ENCODE data around the gene ATP9A.

Gene ATP9A

DNA sequence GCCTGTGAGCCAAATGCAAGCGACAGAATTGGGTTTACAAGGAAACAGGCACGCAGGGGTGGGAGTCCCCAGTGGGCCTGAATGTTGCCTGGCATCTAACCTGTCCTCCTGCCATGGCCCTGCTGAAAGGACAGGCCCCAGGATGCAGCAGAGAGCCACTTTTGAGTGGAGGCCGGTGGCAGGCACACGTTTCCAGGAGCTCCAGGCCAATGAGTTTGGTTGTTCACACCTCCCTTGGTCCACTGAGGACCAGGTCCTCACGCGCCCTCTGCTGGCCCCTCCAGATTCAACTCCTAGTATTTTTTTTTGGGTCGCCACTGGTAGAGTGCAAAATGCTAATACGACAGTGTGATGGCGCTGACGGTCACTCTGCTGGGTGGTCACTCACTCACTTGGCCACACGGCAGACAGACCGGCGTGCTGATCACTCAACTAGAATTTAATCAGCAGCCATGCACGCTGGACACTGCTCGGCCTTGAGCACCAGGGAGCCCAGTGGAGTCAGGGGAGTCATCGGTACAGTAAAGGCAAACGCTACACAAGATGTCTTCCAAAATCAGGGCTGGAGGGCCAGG is 143.9 kb downstream of the ATP9A start:
- DNase-seq, result peak; percentile 41

DNA sequence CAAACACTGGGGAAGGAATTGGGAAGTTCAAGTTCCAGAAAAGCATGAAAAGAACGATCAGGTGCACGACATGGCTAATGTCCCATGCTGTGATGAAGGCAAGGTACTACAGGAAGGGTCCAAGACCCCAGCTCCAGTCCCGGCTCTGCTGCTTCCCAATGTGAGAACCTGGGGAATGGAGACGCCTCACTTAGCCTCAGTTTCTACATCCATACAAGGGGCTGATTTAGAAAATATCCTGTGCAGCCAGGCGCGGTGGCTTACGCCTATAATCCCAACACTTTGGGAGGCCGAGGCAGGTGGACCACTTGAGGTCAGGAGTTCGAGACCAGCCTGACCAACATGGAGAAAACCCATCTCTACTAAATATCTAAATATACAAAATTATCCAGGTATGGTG is 144.9 kb downstream of the ATP9A start:
- DNase-seq, result no peak

DNA sequence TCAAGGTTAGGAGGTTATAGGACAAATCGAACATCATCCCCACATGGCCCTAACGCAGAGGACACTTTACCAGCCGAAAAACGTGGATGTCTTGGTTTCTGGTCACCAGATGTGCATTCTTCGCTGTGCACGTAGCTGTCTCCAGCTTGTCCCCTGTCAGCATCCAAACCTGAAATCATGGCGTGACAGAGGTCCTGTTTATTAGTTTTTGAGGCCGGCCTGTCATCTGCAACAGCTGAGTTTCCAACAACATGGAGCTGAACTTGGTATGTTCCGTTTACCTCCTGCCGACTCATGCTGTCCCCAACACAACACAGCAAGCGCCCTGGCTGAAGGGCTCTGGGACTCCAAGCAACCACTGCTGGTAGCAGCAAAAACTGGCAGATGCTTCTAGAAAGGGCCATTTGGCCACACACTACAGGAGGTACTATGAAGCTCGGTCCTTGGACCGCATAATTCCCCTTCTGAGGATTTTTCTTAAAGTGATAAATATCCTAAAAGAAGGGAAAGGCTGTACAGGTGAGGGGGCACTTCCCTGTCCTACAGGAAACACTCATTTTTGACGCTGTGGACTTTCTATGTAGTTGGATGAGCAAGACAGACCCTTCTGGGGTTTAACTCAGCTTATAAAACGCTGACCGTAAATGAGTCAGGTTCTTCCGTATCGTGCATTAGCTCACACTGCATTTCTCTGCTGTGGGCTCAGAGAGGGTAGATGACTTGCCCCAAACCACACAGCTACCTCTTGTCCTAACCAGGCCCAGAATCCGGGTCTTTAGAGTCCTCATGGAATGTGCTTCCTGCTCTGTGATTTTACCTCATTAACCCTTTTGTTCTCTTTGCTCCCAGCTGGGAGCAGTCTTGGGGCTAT is 146.0 kb downstream of the ATP9A start:
- DNase-seq, result no peak

DNA sequence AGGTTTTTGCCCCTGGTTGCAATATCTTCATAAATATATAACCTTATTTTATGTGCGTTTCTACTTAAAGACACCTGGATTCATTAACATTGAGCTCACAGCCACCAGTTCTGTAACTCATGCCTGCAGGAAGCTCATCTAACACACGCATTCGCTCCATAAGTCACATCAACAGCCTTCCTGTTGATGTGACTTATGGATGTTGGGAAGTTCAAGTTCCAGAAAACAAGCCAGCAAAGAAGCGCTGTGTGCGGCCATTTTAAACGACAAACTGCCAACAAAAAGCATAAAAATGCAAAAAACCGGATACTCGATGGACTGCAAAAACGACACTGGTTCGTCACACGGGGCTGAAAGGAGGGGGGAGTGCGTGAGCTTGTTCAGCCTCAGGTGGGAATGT is 147.8 kb downstream of the ATP9A start:
- DNase-seq, result no peak

DNA sequence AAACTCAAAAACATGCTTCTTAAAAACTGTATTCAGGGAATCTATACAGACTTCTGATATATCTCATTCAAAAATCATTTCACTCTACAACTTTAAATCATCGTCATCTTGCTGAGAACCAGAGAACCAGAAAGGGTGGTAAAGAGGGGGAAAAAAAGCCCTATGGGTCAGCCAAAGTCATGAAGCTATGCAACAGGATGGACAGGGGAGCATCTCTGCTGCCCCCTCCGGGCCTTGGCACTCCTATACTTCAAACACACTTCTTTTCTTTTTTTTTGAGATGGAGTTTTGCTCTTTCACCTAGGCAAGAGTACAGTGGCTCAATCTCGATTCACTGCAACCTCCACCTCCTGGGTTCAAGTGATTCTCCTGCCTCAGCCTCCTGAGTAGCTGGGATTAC is 152.1 kb downstream of the ATP9A start:
- DNase-seq, result no peak

DNA sequence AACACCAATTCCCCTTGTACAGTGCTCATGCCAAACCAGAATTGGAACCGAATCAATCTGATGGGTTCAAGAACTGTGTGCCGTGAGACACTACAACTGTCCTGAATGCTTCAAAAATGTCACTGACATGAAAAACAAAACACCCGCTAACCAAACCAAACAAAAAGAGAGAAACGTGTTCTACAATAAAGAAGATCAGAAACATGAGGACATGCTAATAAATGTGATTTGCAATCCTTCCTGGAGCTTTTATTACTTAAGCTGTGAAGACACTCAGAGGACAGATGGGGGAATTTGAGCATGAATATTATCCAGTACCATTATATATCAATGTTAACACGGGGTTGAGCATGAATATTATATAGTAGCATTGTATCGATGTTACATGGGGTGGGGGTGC is 153.5 kb downstream of the ATP9A start:
- DNase-seq, result no peak

DNA sequence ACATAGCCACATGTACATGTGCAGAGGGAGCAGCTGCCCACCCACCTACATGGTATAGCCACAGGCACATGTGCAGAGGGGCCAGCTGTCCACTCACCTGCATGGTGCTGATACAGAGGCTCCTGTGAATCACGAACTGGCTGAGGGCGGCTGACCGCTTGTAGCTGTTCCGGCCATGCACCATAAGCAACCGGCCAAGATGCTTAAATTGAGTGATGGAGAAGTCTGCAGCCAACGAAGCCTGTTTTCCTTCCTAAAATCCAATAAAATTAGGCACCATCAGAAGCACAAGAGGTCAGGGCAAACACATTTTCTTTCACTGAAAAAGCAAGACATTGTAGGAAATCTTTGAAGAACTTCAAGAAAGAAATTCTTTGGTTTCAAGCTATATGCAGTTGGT is 154.6 kb downstream of the ATP9A start:
- no peak for DNase-seq

DNA sequence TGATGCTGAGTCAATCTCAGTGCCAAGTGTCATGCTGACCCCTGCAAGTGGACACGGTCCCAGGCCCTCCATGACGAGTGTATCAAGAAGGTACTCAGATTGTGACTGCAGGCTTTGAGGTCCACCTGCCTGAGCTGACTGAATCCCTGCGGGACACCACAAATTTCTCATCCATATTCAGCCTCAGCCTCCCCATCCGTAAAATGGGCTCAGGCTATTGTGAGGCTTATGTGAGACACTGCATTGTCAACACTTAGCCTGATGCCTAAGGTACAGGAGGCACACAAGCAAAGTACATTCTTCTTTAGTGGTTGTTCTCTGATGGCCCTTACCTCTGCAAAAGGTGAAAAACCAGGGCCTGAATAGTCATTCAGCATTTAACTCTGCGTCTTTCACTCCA is 155.3 kb downstream of the ATP9A start:
- DNase-seq, result no peak

DNA sequence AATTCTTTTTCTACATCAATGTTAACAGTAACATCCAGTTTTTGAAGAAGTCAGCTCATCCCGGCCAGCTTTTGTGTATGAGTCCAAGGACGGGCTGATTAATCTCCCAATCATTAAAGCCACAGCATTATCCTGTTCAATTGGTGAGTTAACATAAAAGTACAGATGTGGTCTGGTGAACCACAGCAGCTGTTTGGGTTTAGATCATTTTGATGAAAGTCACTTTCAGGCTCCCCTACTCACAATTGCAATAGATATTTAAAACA is 156.6 kb downstream of the ATP9A start:
- no peak for DNase-seq

DNA sequence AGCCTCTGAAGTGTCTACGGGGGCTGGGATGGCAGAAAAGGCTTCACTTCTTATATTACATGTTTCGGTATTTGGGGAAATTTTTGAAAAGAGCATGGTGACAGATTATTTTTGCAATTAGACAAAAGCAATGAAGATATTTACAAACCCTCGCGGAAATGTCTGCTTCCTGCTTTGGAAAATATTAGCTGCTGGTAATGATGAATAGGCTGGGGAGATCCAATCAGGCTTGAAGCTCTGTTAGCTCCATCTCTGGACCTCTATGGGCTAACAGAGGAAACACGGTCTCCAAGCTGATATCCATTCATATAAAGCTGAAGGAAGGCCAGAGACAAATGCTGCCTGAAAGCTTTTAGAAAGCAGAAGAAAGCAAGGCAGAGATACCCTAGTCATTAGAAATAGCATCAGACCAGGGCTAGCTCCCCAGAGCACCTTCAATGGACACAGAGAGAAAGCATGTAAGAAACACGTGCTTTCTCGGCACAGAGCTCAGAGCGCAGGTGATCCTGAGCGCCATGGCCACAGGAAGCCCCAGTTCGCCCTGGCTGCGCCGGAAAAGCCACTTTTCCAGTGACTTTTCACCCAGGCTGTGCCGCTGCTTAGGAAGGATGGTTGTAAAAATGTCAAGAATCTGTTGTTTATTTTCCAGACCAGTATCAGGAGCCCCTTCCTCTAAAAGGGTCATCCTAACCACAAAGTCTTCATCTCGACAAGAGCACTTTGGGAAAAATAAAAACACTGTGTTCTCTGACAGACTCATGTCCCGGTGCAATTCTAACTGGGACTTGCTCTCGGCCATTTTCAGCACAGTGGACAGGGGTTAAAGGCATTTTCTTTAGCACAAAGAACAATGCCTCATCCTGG is 157.2 kb downstream of the ATP9A start:
- DNase-seq, result no peak

DNA sequence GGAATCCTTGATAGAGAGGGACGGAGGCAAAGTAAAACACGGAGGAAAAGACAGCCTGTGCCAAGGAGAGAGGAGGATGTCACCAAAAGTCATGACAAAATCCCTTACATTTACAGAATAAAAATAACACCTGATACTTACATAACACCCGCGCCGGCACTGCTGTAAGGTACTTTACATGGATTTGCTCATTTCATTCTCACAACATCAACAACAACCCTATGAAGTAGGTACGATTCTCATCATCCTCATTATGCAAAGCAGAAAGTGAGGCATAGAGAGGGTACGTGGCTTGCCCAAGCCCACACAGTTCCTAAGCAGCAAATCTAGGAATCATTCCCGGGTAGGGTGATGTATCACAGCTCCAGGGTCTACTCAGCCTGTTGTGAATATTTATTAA is 158.1 kb downstream of the ATP9A start:
- no peak for DNase-seq

DNA sequence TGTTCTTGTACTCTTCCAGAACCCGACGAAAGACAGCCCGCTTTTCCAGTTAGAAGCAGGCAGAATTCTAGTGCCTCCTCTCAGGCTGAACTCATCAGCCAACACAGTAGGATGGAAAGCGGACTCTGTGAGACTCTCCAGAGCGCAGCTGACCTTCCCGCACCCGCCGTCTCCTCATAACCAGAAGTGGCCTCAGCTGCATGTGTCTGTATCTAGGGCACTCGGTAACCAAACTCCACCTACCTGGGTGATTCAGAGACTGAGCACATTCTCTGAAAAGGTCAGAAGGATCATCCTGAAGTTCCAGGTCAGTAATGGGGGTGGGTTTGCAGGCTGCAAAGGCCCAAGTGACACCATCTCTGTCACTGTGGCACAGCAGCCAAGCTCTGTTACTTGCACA is 158.9 kb downstream of the ATP9A start:
- no peak for DNase-seq

DNA sequence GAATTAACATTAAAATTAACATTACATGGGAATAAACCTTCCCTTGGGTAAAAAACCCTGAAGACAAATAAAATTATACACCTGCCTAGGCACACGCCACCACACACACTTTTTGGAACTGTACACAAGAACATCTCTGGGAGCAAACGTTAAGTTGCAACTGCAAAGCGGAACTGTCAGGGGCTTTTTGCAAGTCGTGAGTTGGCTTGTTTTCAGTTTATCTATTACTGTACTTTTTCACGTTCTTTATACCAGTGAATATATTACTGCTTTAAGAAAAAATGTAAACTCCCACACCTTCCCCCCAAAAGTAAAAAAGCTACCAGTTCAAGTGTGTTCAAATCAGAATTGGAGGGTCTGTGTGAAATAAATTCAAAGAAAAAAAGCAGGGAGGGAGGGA is 160.1 kb downstream of the ATP9A start:
- DNase-seq, result no peak

DNA sequence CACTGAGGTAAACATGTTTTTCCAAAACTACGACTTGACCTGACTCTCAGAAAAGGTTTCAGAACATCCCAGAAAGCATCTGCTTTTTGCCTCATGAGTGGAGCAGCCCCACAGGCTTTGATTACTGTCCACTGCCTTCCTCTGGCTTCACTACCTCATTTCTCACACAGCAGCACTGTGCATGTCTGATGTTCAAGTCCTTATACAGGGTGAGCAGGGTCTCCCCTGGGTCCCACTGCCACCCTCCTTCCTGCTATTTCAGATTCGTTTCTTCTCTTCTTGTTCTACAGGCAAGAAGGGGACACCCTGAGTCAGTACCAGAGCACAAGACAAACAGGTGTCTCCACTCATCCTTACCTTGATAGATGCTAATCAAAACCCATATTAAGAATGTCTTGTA is 161.0 kb downstream of the ATP9A start:
- no peak for DNase-seq

DNA sequence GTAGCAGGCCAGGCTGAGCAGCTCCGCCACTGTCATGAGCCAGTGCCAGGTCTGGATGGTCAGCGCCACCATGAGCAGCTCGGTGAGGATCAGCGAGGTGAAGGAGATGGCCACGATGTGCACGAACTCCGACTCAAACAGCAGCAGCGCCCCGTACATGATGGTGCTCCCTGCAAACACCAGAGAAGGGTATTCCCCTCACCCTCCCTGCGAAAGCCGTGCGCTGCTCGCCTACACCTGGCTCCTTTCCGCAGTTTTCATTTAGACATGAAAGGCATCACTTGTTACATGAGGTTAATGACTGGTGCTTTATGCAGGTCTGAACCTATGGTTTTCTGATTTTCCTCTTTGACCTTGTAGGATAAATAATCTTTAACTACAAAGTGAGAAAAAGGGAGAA is 163.3 kb downstream of the ATP9A start:
- no peak for DNase-seq

DNA sequence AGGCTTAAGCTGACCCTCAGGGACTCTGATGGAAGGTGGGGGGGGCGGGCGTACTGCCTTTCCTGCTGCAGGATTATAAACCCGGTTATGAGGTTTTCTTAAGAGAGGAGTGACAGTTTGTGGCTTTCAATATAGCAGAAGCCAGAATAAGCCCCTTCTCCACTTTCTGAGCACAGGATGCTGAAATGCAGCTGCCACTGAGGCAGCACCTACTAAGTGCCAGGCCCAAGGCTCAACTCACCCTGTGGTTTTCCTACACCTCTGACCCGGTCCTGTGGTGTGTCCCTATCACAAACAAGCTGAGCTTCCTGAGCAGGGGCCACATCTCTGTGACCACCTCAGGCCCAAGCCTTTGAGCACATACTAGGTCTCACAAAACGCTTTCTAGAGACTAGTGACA is 166.1 kb downstream of the ATP9A start:
- no peak for DNase-seq

DNA sequence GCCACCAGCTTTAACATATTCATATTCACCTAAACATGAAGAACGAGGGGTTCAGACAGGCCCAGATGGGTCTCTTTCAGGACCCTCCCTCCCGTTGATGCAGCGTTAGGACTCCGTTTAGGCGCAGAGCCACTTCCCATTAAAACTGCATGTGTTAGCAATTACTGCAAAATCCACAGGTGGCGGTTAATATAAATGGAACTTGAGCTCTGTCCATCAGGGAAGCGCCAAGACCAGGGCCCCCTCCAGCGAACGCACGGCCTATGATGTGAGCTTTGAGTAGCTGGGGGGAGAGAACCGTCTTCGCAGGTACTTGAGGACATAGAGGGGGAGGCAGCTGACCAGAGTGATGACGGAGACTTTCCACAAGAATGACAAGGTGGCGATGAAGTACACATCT is 167.2 kb downstream of the ATP9A start:
- DNase-seq, result no peak

DNA sequence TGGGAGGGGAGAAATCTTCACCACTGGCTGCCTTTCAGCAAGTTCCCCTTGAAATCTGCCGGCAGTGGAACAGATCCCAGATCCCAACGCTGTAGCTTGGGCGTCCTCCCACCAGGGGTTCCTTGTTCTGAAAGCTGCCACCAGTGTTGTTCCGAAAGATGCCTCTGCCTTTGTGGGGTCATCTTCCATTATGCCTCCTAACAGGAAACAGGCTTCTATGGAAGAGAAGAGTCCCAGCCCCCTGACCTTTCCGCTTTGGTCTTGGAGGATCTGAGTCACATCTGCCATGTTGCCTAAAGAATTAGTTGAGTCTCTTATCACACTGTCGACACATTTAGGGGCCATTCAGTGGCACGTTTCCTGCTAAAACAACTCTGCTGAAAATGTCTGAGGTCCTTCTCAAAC is 168.2 kb downstream of the ATP9A start:
- DNase-seq, result no peak

DNA sequence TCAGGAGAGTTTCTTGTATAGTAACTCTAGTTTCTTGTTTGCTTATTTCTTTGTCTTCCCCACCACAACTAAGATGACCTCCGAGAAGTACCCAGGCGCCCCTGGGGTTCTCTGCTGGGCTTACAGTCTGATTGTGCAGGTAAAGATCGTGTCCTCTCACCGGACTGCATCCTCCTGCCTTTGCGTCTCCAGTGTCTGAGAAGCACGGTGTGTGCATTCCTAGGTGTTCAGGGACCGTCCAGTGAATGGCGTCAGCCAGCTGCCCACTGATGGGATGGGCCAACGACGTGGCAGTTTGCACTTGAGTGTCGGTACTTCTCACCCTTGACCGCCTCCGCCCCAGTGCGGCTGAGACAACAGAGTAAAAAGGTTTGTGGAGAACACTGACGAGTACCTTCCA is 169.6 kb downstream of the ATP9A start:
- DNase-seq, result no peak

DNA sequence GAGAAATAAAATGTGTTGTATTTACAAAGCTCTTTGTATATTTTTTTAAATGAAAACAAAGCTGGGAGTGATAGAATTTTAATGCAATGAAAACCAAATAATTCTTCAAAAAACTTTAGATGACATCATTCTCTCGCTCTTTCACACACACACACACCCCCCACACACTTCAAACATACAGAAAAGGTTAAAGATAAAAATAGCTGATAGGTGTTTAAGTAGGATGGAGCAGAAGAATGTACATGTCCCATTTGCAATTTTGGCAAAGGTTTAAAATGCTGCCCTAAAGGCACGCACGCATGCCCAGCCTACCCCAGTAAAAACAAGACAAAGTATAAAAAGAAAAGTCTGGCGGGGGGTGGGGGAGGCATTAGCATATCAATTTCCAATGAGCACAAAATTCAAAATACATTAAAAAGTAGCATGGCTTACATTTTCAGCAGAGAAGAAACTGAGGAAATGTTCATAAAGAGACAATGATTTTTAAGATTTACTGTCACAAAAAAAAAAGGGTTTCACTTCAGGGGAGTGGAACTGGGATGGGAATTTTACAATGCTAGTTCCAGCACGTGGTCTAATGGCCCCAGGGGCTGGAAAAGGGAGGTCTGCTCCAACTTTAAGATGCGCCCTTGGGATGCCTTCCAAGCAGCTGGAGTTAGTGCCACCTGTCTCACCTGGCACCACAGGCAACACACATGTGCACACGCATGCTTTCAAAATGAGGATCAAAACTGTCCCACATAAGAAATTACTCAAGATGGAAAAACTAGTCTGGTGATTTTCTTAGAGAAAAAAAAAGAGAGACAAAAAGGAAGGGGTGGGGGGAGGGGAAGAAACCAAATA is 170.6 kb downstream of the ATP9A start:
- DNase-seq, result no peak

DNA sequence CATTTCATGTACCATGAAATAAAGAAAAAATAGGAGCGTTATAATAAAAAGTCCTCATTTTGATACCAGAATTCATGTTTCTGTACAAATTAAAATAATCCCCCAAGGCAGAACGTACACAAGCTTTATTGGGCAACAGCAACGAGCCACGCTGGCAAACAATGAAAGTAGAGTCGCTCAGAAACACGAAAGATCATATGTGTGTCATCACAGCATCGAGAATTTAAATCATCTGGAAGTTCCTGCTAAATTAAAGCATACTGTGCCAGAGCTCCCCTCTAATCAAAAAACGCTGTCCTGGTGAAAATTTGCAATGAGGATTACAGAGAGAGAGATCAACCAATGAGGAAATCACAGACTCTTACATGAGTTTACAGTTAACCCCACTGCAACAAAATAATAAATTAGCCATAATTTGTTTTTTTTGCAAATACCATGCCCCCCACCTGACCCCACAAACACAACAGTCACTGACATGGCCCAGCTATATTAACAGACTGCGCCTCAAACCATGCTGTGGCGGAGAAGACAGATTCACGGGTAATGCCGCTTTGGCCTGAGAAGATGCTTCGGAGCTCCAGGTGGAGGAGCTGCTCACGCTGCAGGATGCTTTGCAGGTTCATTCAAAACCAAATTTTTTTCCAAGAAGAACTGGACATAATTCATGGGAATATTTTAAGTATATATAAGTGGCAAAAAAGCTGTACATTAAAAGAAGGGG is 171.4 kb downstream of the ATP9A start:
- no peak for DNase-seq

DNA sequence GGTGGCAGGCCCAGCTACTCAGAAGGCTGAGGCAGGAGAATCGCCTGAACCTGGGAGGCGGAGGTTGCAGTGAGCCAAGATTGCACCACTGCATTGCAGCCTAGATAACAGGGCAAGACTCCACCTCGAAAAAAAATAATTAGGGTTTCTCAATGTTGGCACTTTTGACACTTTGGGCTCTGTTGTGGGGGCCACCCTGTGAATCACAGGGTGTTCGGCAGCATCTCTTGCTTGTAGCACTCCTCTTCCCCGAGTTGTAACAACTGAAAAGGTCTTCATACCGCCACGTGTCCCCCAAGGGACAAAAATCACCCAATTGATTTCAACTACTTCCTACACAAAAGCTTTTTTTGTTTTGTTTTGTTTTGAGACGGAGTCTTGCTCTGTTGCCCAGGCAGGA is 172.4 kb downstream of the ATP9A start:
- DNase-seq, result no peak

Measured in activated effector memory CD4-positive, alpha-beta T cell treated with Interleukin-2 at 50 U/mL for 16 hours (primary cell).